Measurements from ENCODE around the gene ATPAF2. TPM values are rescaled to one million over a fixed set of nuclear protein-coding genes. Genes with fewer than 3 reads are reported as not detected.

Gene ATPAF2
- total RNA-seq, 1 experiment from 2014 or later, result 46.1 TPM

DNA sequence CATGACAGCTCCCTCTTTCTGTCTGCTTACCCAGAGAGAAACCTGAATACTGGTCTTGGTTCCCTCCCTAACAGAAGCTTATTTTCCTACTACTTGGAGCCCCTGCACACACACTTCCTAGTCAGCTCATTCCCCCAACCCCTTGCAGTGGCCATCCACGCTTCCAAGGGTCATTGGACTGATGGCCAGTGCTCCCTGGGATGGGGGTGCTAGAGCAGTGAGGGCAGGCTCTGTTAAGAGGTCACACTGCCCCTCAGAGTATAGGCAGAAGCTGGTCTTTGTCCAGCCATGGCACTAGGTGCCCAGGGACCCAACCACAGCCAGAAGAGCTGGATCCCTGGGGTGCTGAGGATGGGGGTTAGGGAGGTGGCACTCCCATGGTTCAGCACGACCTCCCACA is 53.8 kb downstream of the ATPAF2 start:
- DNase-seq (ENCODE audit: low read depth, low spot score) (no peak), ATAC-seq (no peak)
- intact Hi-C loops (cut with micrococcal nuclease), result no loop called here
- no peak overlapping the region for H2AFZ ChIP-seq (ENCODE audit: low read depth, low read length, poor library complexity, severe bottlenecking)
- ChIA-PET CTCF (interaction anchor here (1.8 kb wide), 1 partner anchor 48 kb away, joined by 4 read pairs; no protein-coding TSS in a partner anchor), RAD21 (ENCODE audit: low non-redundant PET in 1 of 2, low total read pairs in 2 of 2, uncharacterized antibody in 2 of 2, unreplicated experiment in 2 of 2) (no interaction called here), POLR2A (no interaction called here)
- H3K4me1 ChIP-seq (ENCODE audit: control insufficient read depth in 1 of 2, insufficient read depth in 2 of 2, low read length in 2 of 2), result peaks cover 2 to 13% of the 10 kb centered on the region in 2 experiments
- no TSS peak for BruUV-seq (replicated peaks)
- H3K36me3 ChIP-seq (ENCODE audit: control insufficient read depth in 1 of 2, insufficient read depth in 2 of 2, low read length in 2 of 2), result no peaks in the 10 kb centered on the region
- no peaks in the 10 kb centered on the region for H3K9me2 ChIP-seq (ENCODE audit: insufficient read depth)
- no peaks in the 10 kb centered on the region for H3K9me3 ChIP-seq (ENCODE audit: control insufficient read depth in 1 of 2, insufficient read depth in 1 of 2, low read depth in 1 of 2, low read length in 2 of 2)
- no peak overlapping the region for H3K9ac ChIP-seq (ENCODE audit: low read length)
- no peaks in the 10 kb centered on the region for H4K20me1 ChIP-seq (ENCODE audit: insufficient read depth)
- H3K4me3 ChIP-seq (replicated peaks in 1 of 2; ENCODE audit: low read depth in 1 of 2, low read length in 2 of 2), result no peak overlapping the region
- H3K79me2 ChIP-seq (ENCODE audit: insufficient read depth, low read length), result no peaks in the 10 kb centered on the region
- H3K4me2 ChIP-seq (ENCODE audit: low read length), result no peak overlapping the region
- H3K27ac ChIP-seq (ENCODE audit: low read depth, low read length), result no peak overlapping the region
- TF ChIP-seq MAX (IDR thresholded peaks at IDR 0.05), result no peak
- no peak for TF ChIP-seq ZFX (IDR thresholded peaks at IDR 0.05)
- H3K27me3 ChIP-seq (ENCODE audit: insufficient read depth, low read length), result no peaks in the 10 kb centered on the region

DNA sequence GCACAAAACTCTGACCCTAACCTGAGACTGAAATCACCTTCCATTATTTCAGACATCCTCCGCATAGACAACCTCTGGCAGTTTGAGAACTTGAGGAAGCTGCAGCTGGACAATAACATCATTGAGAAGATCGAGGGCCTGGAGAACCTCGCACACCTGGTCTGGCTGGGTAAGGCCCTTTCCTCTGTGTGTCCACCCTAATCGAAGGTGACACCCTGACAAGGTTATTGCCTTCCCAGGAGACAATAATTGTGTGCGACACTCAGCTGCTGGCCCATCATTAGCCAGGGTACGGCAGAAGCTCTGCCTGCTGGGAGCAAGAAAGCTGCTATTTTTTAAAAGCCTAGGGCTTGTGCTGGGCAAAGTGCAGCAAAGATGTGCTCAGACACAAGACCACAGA is 55.2 kb downstream of the ATPAF2 start:
- CTCF ChIA-PET, result no interaction called here
- intact Hi-C loops (cut with micrococcal nuclease), result no loop called here
- no peak overlapping the region for H3K9ac ChIP-seq (ENCODE audit: low read length)
- H3K27ac ChIP-seq (ENCODE audit: low read depth, low read length), result no peak overlapping the region
- no peaks in the 10 kb centered on the region for H3K79me2 ChIP-seq (ENCODE audit: insufficient read depth, low read length)
- RAD21 ChIA-PET (ENCODE audit: low non-redundant PET in 1 of 2, low total read pairs in 2 of 2, uncharacterized antibody in 2 of 2, unreplicated experiment in 2 of 2), result no interaction called here
- H3K4me3 ChIP-seq (replicated peaks in 1 of 2; ENCODE audit: low read depth in 1 of 2, low read length in 2 of 2), result no peak overlapping the region
- DNase-seq (ENCODE audit: low read depth, low spot score) (no peak), ATAC-seq (no peak)
- no peaks in the 10 kb centered on the region for H3K27me3 ChIP-seq (ENCODE audit: insufficient read depth, low read length)
- no peak overlapping the region for H2AFZ ChIP-seq (ENCODE audit: low read depth, low read length, poor library complexity, severe bottlenecking)
- H3K36me3 ChIP-seq (ENCODE audit: control insufficient read depth in 1 of 2, insufficient read depth in 2 of 2, low read length in 2 of 2), result no peaks in the 10 kb centered on the region
- no TSS peak for BruUV-seq (replicated peaks)
- POLR2A ChIA-PET, result no interaction called here
- no peak overlapping the region for H3K4me2 ChIP-seq (ENCODE audit: low read length)
- H3K4me1 ChIP-seq (ENCODE audit: control insufficient read depth in 1 of 2, insufficient read depth in 2 of 2, low read length in 2 of 2), result peaks cover 0 to 6% of the 10 kb centered on the region in 2 experiments; a peak in 1 of 4 replicates
- no peak for TF ChIP-seq JUND (IDR thresholded peaks at IDR 0.05)
- TF ChIP-seq EZH2phosphoT487 (IDR thresholded peaks at IDR 0.05; ENCODE audit: borderline replicate concordance), result no peak
- no peak for TF ChIP-seq YY1 (IDR thresholded peaks at IDR 0.05; ENCODE audit: extremely low read depth, insufficient replicate concordance, low read depth, low read length)
- TF ChIP-seq CEBPB (IDR thresholded peaks at IDR 0.05; ENCODE audit: low read depth), result no peak
- no peak for TF ChIP-seq MAX (IDR thresholded peaks at IDR 0.05)
- no peak for TF ChIP-seq RAD21 (IDR thresholded peaks at IDR 0.05; ENCODE audit: low read depth)
- no peak for TF ChIP-seq ELF1 (IDR thresholded peaks at IDR 0.05; ENCODE audit: borderline replicate concordance, low read depth)
- no peak for TF ChIP-seq POLR2A (IDR thresholded peaks at IDR 0.05; ENCODE audit: borderline replicate concordance, extremely low read depth, insufficient read depth, insufficient read length)
- TF ChIP-seq EZH2 (IDR thresholded peaks at IDR 0.05), result no peak
- TF ChIP-seq SIN3A (IDR thresholded peaks at IDR 0.05; ENCODE audit: low read depth), result no peak
- TF ChIP-seq CBX3 (IDR thresholded peaks at IDR 0.05; ENCODE audit: low read depth), result no peak
- TF ChIP-seq TCF7L2 (IDR thresholded peaks at IDR 0.05; ENCODE audit: borderline replicate concordance, extremely low read depth, insufficient read depth, insufficient read length), result no peak
- no peak for TF ChIP-seq ZNF274 (IDR thresholded peaks at IDR 0.05; ENCODE audit: low read depth, low read length)
- H3K9me2 ChIP-seq (ENCODE audit: insufficient read depth), result no peaks in the 10 kb centered on the region
- H4K20me1 ChIP-seq (ENCODE audit: insufficient read depth), result no peaks in the 10 kb centered on the region
- no peaks in the 10 kb centered on the region for H3K9me3 ChIP-seq (ENCODE audit: control insufficient read depth in 1 of 2, insufficient read depth in 1 of 2, low read depth in 1 of 2, low read length in 2 of 2)
